GM12878 (cell line): Measurements from ENCODE around the gene TSPAN10. TPM values are rescaled to one million over a fixed set of nuclear protein-coding genes. Genes with fewer than 3 reads are reported as not detected.
A peak's percentile ranks its signal among the peaks of the same experiment; 100 is the strongest.

Source experiments
- CTCF ChIP-seq, 3 experiments: IDR thresholded peaks in 2 of 3; conservative IDR thresholded peaks in 1 of 3; 2 replicates each; pipeline ENCODE4 v1.5.1; 2011; ENCODE audit warnings: low read depth in 3 of 3, low read length in 3 of 3, mild to moderate bottlenecking in 3 of 3, control low read depth in 2 of 3, moderate library complexity in 2 of 3, inconsistent platforms in 1 of 3, mixed read lengths in 1 of 3; ENCODE audit not compliant: control insufficient read depth in 2 of 3, insufficient read depth in 1 of 3; ENCODE audit errors: extremely low read depth in 1 of 3
- EZH2 ChIP-seq: IDR thresholded peaks from 2 replicates; pipeline ENCODE4 v1.6.1; 2012; ENCODE audit warnings: low read depth, mild to moderate bottlenecking, control low read depth, inconsistent platforms, low read length, borderline replicate concordance; ENCODE audit not compliant: control insufficient read depth
- HDAC2 ChIP-seq: fragments of 200-600 bp; sonication (generic); IDR thresholded peaks from 2 replicates; pipeline ENCODE4 v1.6.1; 2017
- HDAC6 ChIP-seq: fragments of 200-600 bp; sonication (generic); IDR thresholded peaks from one replicate; pipeline ENCODE4 v1.8.0; 2017; ENCODE audit warnings: antibody characterized with exemption; ENCODE audit not compliant: unreplicated experiment
- NRF1 ChIP-seq: conservative IDR thresholded peaks from 2 replicates; pipeline ENCODE4 v1.6.1; 2011; ENCODE audit warnings: mild to moderate bottlenecking, low read depth, low read length, improper control_type of control experiment
- RCOR1 ChIP-seq: conservative IDR thresholded peaks from 2 replicates; pipeline ENCODE4 v1.6.1; 2012; ENCODE audit warnings: low read depth, low read length, improper control_type of control experiment
- STAT3 ChIP-seq: IDR thresholded peaks from 2 replicates; pipeline ENCODE4 v1.6.1; 2011; ENCODE audit warnings: low read depth, low read length, improper control_type of control experiment
- SUPT20H ChIP-seq: IDR thresholded peaks from 2 replicates; pipeline ENCODE4 v1.6.1; 2011; ENCODE audit warnings: low read depth, mild to moderate bottlenecking, low read length, moderate library complexity, borderline replicate concordance; ENCODE audit not compliant: control insufficient read depth
- TCF7 ChIP-seq: IDR thresholded peaks from 2 replicates; pipeline ENCODE4 v1.6.1; 2014; ENCODE audit warnings: antibody characterized with exemption, borderline replicate concordance
- YBX1 ChIP-seq: fragments of 450-650 bp; IDR thresholded peaks from 2 replicates; pipeline ENCODE4 v1.6.1; 2016; ENCODE audit warnings: antibody characterized with exemption
- ZBTB4 ChIP-seq: fragments of 450-650 bp; formaldehyde crosslinking; IDR thresholded peaks from 2 replicates; pipeline ENCODE4 v1.4.0; 2022; ENCODE audit warnings: mild to moderate bottlenecking, moderate library complexity
- polyA plus RNA-seq, 11 experiments: library from polyadenylated mRNA; depleted of rRNA in 4 of 11; unstranded in 6 of 11; stranded (reverse) in 5 of 11; fragments of >200 nt; fragmentation: Nextera tagmentation in 4 of 11; fragmentation: Illumina TruSeq in 1 of 11; extraction: Ambion mirVana in 4 of 11; extraction: Trizol in 1 of 11; gene quantifications; 1 replicate in 1 of 11; 2 replicates in 10 of 11; pipeline versions ENCODE4 v1.2.1 to v1.2.3, GENCODE V29; 2011 to 2016; ENCODE audit warnings: inconsistent platforms in 2 of 11, missing spikeins in 2 of 11, low read depth in 1 of 11
- total RNA-seq, 4 experiments: library from RNA; depleted of rRNA in 3 of 4; stranded (reverse); fragments of >200 nt in 3 of 4; fragmentation: Illumina TruSeq in 1 of 4; extraction: Trizol in 1 of 4; gene quantifications; 2 replicates each; pipeline versions ENCODE4 v1.2.1 to v1.2.3, GENCODE V29; 2013 to 2021
- TF ChIP-seq, protein P1 (sequence below): fragments of 450-650 bp; IDR thresholded peaks from 2 replicates; pipeline ENCODE4 v1.6.1; 2017; ENCODE audit warnings: mild to moderate bottlenecking, low read depth, inconsistent platforms; ENCODE audit not compliant: poor library complexity, severe bottlenecking

The TSPAN10 gene
- total and polyA plus RNA-seq, 10 of the 15 experiments (the other 5 are each of a cell fraction or from before 2014, with no cell fraction given) = 0.13 to 0.82 (median 0.43) TPM

DNA sequence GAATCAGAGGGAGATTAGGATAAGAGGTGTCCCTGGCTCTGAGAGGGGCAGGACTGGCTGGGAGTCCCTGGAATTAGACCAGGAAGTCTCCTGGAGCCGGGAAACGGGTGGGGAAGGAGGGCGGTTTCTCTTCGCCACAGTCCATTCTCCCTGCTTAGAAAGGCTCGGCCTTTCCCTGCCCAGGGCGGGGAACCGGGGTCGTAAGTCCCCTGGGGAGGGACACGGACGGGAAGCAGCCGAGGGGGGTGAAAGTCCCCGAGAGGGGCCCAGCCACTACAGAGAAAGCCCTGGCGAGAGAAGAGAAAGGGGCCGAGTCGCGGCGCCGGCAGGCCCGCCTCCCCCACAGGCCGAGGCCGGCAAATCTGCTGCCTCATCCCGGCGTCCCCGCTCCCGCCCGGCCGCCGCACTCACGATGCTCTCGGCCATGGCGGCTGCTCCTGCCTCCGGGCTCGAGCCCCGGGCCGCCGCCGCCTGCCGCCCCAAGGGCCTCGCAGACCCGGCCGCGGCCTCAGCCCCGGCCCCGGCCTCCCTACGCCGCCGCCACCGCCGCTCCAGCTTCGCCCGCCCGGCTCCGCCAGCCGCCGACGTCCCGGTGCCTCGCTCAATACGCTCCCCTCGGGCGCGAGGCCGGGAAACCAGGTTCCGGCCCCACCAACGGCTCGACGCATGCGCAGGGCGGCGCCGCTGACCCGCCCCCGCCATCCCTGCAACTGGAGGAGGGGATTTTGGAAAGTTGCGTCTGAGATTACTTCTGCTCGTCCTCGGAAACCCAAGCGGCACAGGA is at the start of gene TSPAN10, which contains the start of gene NPLOC4 (continued):
- no peak for TF ChIP-seq CTCF (IDR thresholded peaks at IDR 0.05 in 2 of 3, conservative IDR thresholded peaks at IDR 0.05 in 1 of 3; ENCODE audit: control insufficient read depth in 2 of 3, extremely low read depth in 1 of 3, insufficient read depth in 1 of 3, low read depth in 3 of 3, low read length in 3 of 3)
- TF ChIP-seq TCF7 = no peak
- TF ChIP-seq HDAC2 = no peak
- peak; percentile 81 for TF ChIP-seq NRF1
- no peak for TF ChIP-seq YBX1
- no peak for TF ChIP-seq HDAC6
- no peak for TF ChIP-seq EZH2
- no peak for TF ChIP-seq STAT3
- 0 out of 2 replicates have a peak, but pooled peaks have one; percentile 74 for TF ChIP-seq RCOR1
- no peak for TF ChIP-seq SUPT20H
- TF ChIP-seq ZBTB4 (CRISPR knock-in tag) = no peak
- TF ChIP-seq, protein P1, sequence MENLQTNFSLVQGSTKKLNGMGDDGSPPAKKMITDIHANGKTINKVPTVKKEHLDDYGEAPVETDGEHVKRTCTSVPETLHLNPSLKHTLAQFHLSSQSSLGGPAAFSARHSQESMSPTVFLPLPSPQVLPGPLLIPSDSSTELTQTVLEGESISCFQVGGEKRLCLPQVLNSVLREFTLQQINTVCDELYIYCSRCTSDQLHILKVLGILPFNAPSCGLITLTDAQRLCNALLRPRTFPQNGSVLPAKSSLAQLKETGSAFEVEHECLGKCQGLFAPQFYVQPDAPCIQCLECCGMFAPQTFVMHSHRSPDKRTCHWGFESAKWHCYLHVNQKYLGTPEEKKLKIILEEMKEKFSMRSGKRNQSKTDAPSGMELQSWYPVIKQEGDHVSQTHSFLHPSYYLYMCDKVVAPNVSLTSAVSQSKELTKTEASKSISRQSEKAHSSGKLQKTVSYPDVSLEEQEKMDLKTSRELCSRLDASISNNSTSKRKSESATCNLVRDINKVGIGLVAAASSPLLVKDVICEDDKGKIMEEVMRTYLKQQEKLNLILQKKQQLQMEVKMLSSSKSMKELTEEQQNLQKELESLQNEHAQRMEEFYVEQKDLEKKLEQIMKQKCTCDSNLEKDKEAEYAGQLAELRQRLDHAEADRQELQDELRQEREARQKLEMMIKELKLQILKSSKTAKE = no peak
